ENCODE data around the gene MRI1. TPM values are rescaled to one million over a fixed set of nuclear protein-coding genes. Genes with fewer than 3 reads are reported as not detected.

MRI1 gene
- total RNA-seq, 4 donors from 2014 or later: 63.0 to 304 (median 99.2) TPM

GRCh38 chr19:13741893-13742292 lies 22.4 kb upstream of the MRI1 start:
- no peaks in the 10 kb centered on the region for H3K36me3 ChIP-seq
- TF ChIP-seq CTCF (IDR thresholded peaks at IDR 0.05) (no peak), POLR2AphosphoS5 (IDR thresholded peaks at IDR 0.05) (no peak), EP300 (IDR thresholded peaks at IDR 0.05; ENCODE audit: low read depth) (no peak), POLR2A (IDR thresholded peaks at IDR 0.05) (no peak)
- no peak for DNase-seq
- in situ Hi-C loops (cut with MboI; ENCODE audit: low pct_ligation_motif_present in 1 of 4, low pct_unique_long_range_greater_than_20kb in 1 of 4, low sequenced_read_pairs in 3 of 4): no loop called here
- peaks cover 0 to 8% (median 2%) of the 10 kb centered on the region in 4 donors for H3K4me1 ChIP-seq
- WGBS, 2 donors (ENCODE audit: low coverage in 1 of 2): 83 to 100% methylated on average over 2 of the region's 2 CpGs
- H3K27ac ChIP-seq: no peak overlapping the region
- no peaks in the 10 kb centered on the region for H3K9me3 ChIP-seq
- H3K27me3 ChIP-seq: no peaks in the 10 kb centered on the region
- intact Hi-C loops (cut with DNase I; ENCODE audit: low total_unique reads): no loop called here
- no peak overlapping the region for H3K4me3 ChIP-seq

GRCh38 chr19:13742756-13743155 lies 21.6 kb upstream of the MRI1 start:
- no peaks in the 10 kb centered on the region for H3K27me3 ChIP-seq
- no peak for DNase-seq
- peaks cover 0 to 13% (median 2%) of the 10 kb centered on the region in 4 donors for H3K4me1 ChIP-seq
- no peaks in the 10 kb centered on the region for H3K9me3 ChIP-seq
- intact Hi-C loops (cut with DNase I; ENCODE audit: low total_unique reads): no loop called here
- no peak overlapping the region for H3K27ac ChIP-seq
- in situ Hi-C loops (cut with MboI; ENCODE audit: low pct_ligation_motif_present in 1 of 4, low pct_unique_long_range_greater_than_20kb in 1 of 4, low sequenced_read_pairs in 3 of 4): no loop called here
- 83% methylated on average over 1 of the region's 1 CpG; no CpG with 5 or more reads in 1 of the 2 donors for WGBS, 2 donors (ENCODE audit: low coverage in 1 of 2)
- no peak for TF ChIP-seq POLR2A (IDR thresholded peaks at IDR 0.05)
- TF ChIP-seq CTCF (IDR thresholded peaks at IDR 0.05): no peak
- no peak for TF ChIP-seq EP300 (IDR thresholded peaks at IDR 0.05; ENCODE audit: low read depth)
- no peak for TF ChIP-seq POLR2AphosphoS5 (IDR thresholded peaks at IDR 0.05)
- no peaks in the 10 kb centered on the region for H3K36me3 ChIP-seq
- H3K4me3 ChIP-seq: no peak overlapping the region

GRCh38 chr19:13744174-13744573 lies 20.1 kb upstream of the MRI1 start:
- Histone ChIP-seq H3K27me3 (no peaks in the 10 kb centered on the region), H3K27ac (no peak overlapping the region), H3K36me3 (no peaks in the 10 kb centered on the region), H3K4me3 (no peak overlapping the region), H3K4me1 (peaks cover 4 to 22% (median 12%) of the 10 kb centered on the region in 4 donors), H3K9me3 (no peaks in the 10 kb centered on the region)
- in situ Hi-C loops (cut with MboI; ENCODE audit: low pct_ligation_motif_present in 1 of 4, low pct_unique_long_range_greater_than_20kb in 1 of 4, low sequenced_read_pairs in 3 of 4) (no loop called here), intact Hi-C loops (cut with DNase I; ENCODE audit: low total_unique reads) (no loop called here)
- TF ChIP-seq POLR2A (IDR thresholded peaks at IDR 0.05) (no peak), CTCF (IDR thresholded peaks at IDR 0.05) (no peak), EP300 (IDR thresholded peaks at IDR 0.05; ENCODE audit: low read depth) (no peak), POLR2AphosphoS5 (IDR thresholded peaks at IDR 0.05) (no peak)
- DNase-seq: no peak

- intact Hi-C loops (cut with DNase I; ENCODE audit: low total_unique reads): no loop called here
- H3K36me3 ChIP-seq: peaks cover 0 to 4% (median 0%) of the 10 kb centered on the region in 4 donors
- H3K27me3 ChIP-seq: no peaks in the 10 kb centered on the region
- peak overlapping the region; percentile 88 to 95 (median 94) for H3K27ac ChIP-seq
- no peaks in the 10 kb centered on the region for H3K9me3 ChIP-seq
- peak overlapping the region in 3 of 4 donors; percentile 83 to 96 (median 84) for H3K4me3 ChIP-seq
- in situ Hi-C loops (cut with MboI; ENCODE audit: low pct_ligation_motif_present in 1 of 4, low pct_unique_long_range_greater_than_20kb in 1 of 4, low sequenced_read_pairs in 3 of 4): no loop called here
- peaks cover 6 to 23% (median 11%) of the 10 kb centered on the region in 4 donors for H3K4me1 ChIP-seq
- peak in 1 of 5 experiments; percentile 10 for TF ChIP-seq CTCF (IDR thresholded peaks at IDR 0.05)
- TF ChIP-seq EP300 (IDR thresholded peaks at IDR 0.05; ENCODE audit: low read depth): no peak
- 77 to 88% methylated on average over 7 to 8 of the region's 8 CpGs for WGBS, 2 donors (ENCODE audit: low coverage in 1 of 2)
- no peak for DNase-seq
Observed at GRCh38 chr19:13747098-13747453, 17.2 kb upstream of the MRI1 start.

Data from transverse colon (tissue), 4 donors.